HCT116 (cell line): ENCODE measurements around the gene FAM184A. TPM values are rescaled to one million over a fixed set of nuclear protein-coding genes. Genes with fewer than 3 reads are reported as not detected.

Source experiments
- ATAC-seq: fragments of 200-7000 bp; cut with Tn5 transposase; 2 replicates; pipeline ENCODE4 v1.9.1; 2020; ENCODE audit warnings: mild to moderate bottlenecking, moderate library complexity
- BruUV-seq: library from RNA; stranded (reverse); fragments of 400-500 nt; replicated peaks from 2 replicates; lab custom pipeline; 2021; lab: Mats Ljungman, UMichigan
- CTCF ChIA-PET: fragments of 300-600 bp; sonication (Branson Sonifier 250); formaldehyde crosslinking; loops from one replicate; lab custom pipeline; 2021; ENCODE audit warnings: antibody characterized with exemption; lab: Charles Lee
- POLR2A ChIA-PET: fragments of 300-600, 350-600 bp; sonication (Branson Sonifier 250); formaldehyde crosslinking; loops from one replicate; lab custom pipeline; 2021; ENCODE audit warnings: antibody characterized with exemption; lab: Charles Lee
- RAD21 ChIA-PET, 2 experiments: fragments of 300-600 bp; sonication (Branson Sonifier 250); formaldehyde crosslinking; loops; one replicate each; lab custom pipeline; 2023; ENCODE audit warnings: low total read pairs in 2 of 2; ENCODE audit not compliant: uncharacterized antibody in 2 of 2, unreplicated experiment in 2 of 2, low non-redundant PET in 1 of 2; lab: Charles Lee
- DNase-seq: peaks from one replicate; pipeline ENCODE4 v3.0.0-alpha.2; 2010; ENCODE audit warnings: low read depth, low spot score
- H2AFZ ChIP-seq: fragments of 200-600 bp; shearing (Covaris generic), sonication (generic); 2 replicates; pipeline ENCODE4 v1.6.1; 2017; ENCODE audit warnings: low read depth, mixed run types, mixed read lengths, antibody characterized with exemption, low read length; ENCODE audit not compliant: poor library complexity, severe bottlenecking
- H3K27ac ChIP-seq: 2 replicates; pipeline ENCODE4 v1.5.1; 2012; ENCODE audit warnings: low read depth, low read length
- H3K27me3 ChIP-seq: fragments of 200-600 bp; sonication (generic); 2 replicates; pipeline ENCODE4 v1.6.1; 2016; ENCODE audit warnings: mixed run types, low read length, mixed read lengths; ENCODE audit not compliant: insufficient read depth
- H3K36me3 ChIP-seq, 2 experiments: fragments of 200-500 bp in 1 of 2; fragments of 200-600 bp in 1 of 2; sonication (Bioruptor generic) in 1 of 2; sonication (generic) in 1 of 2; 2 replicates each; pipeline versions ENCODE4 v1.5.1 to v1.6.1; 2014 to 2016; ENCODE audit warnings: low read length in 2 of 2, inconsistent platforms in 1 of 2, mixed read lengths in 1 of 2, mixed run types in 1 of 2; ENCODE audit not compliant: insufficient read depth in 2 of 2, control insufficient read depth in 1 of 2
- H3K4me1 ChIP-seq, 2 experiments: fragments of 200-600 bp in 1 of 2; sonication (generic) in 1 of 2; 2 replicates each; pipeline versions ENCODE4 v1.5.1 to v1.6.1; 2012 to 2017; ENCODE audit warnings: low read length in 2 of 2, inconsistent platforms in 1 of 2, mild to moderate bottlenecking in 1 of 2, mixed read lengths in 1 of 2, mixed run types in 1 of 2, moderate library complexity in 1 of 2; ENCODE audit not compliant: insufficient read depth in 2 of 2, control insufficient read depth in 1 of 2
- H3K4me2 ChIP-seq: fragments of 200-600 bp; sonication (generic); 2 replicates; pipeline ENCODE4 v1.6.1; 2017; ENCODE audit warnings: mixed run types, low read length, mixed read lengths
- H3K4me3 ChIP-seq, 2 experiments: fragments of 200-600 bp in 1 of 2; sonication (generic) in 1 of 2; replicated peaks in 1 of 2; 2 replicates each; pipeline ENCODE4 v1.5.1; 2011 to 2016; ENCODE audit warnings: low read length in 2 of 2, control low read depth in 1 of 2, low read depth in 1 of 2, mild to moderate bottlenecking in 1 of 2, mixed read lengths in 1 of 2, mixed run types in 1 of 2
- H3K79me2 ChIP-seq: fragments of 200-600 bp; sonication (generic); 2 replicates; pipeline ENCODE4 v1.6.1; 2017; ENCODE audit warnings: mild to moderate bottlenecking, mixed run types, low read length, moderate library complexity, mixed read lengths; ENCODE audit not compliant: insufficient read depth
- H3K9ac ChIP-seq: fragments of 200-600 bp; sonication (generic); 2 replicates; pipeline ENCODE4 v1.6.1; 2016; ENCODE audit warnings: low read length, mixed read lengths
- H3K9me2 ChIP-seq: fragments of 200-600 bp; sonication (generic), shearing (Covaris generic); 2 replicates; pipeline ENCODE4 v1.6.1; 2017; ENCODE audit warnings: mixed run types, mild to moderate bottlenecking, moderate library complexity; ENCODE audit not compliant: insufficient read depth
- H3K9me3 ChIP-seq, 2 experiments: fragments of 200-500 bp in 1 of 2; fragments of 200-600 bp in 1 of 2; sonication (Bioruptor generic) in 1 of 2; sonication (generic) in 1 of 2; 2 replicates each; pipeline ENCODE4 v1.6.1; 2014 to 2017; ENCODE audit warnings: low read length in 2 of 2, mixed read lengths in 2 of 2, inconsistent platforms in 1 of 2, low read depth in 1 of 2, mild to moderate bottlenecking in 1 of 2, mixed run types in 1 of 2, moderate library complexity in 1 of 2; ENCODE audit not compliant: control insufficient read depth in 1 of 2, insufficient read depth in 1 of 2
- H4K20me1 ChIP-seq: fragments of 200-600 bp; sonication (generic), shearing (Covaris generic); 2 replicates; pipeline ENCODE4 v1.6.1; 2017; ENCODE audit warnings: mixed run types, mild to moderate bottlenecking, moderate library complexity; ENCODE audit not compliant: insufficient read depth
- CBX3 ChIP-seq: IDR thresholded peaks from 2 replicates; pipeline ENCODE4 v1.6.1; 2012; ENCODE audit warnings: low read depth
- CEBPB ChIP-seq: IDR thresholded peaks from 2 replicates; pipeline ENCODE4 v1.6.1; 2012; ENCODE audit warnings: low read depth
- EGR1 ChIP-seq: IDR thresholded peaks from 2 replicates; pipeline ENCODE4 v1.6.1; 2012; ENCODE audit warnings: low read depth
- EZH2phosphoT487 ChIP-seq: fragments of 200-600 bp; IDR thresholded peaks from 2 replicates; pipeline ENCODE4 v1.6.1; 2018; ENCODE audit warnings: antibody characterized with exemption, borderline replicate concordance
- FOSL1 ChIP-seq: IDR thresholded peaks from 2 replicates; pipeline ENCODE4 v1.6.1; 2012; ENCODE audit warnings: low read depth
- POLR2AphosphoS5 ChIP-seq: IDR thresholded peaks from 2 replicates; pipeline ENCODE4 v1.6.1; 2011; ENCODE audit warnings: mild to moderate bottlenecking, low read depth, low read length, moderate library complexity
- RAD21 ChIP-seq: IDR thresholded peaks from 2 replicates; pipeline ENCODE4 v1.6.1; 2012; ENCODE audit warnings: low read depth, mild to moderate bottlenecking
- REST ChIP-seq: IDR thresholded peaks from 2 replicates; pipeline ENCODE4 v1.6.1; 2012; ENCODE audit warnings: low read depth
- SIN3A ChIP-seq: IDR thresholded peaks from 2 replicates; pipeline ENCODE4 v1.6.1; 2012; ENCODE audit warnings: low read depth
- TCF7L2 ChIP-seq: IDR thresholded peaks from 2 replicates; pipeline ENCODE4 v1.7.0; 2011; ENCODE audit warnings: borderline replicate concordance, inconsistent platforms; ENCODE audit not compliant: insufficient read depth, insufficient read length; ENCODE audit errors: extremely low read depth
- ZBTB33 ChIP-seq: IDR thresholded peaks from 2 replicates; pipeline ENCODE4 v1.6.1; 2011; ENCODE audit warnings: mild to moderate bottlenecking, low read length, moderate library complexity; ENCODE audit not compliant: insufficient replicate concordance; ENCODE audit errors: extremely low read depth
- ZFX ChIP-seq: fragments of 450-650 bp; IDR thresholded peaks from 2 replicates; pipeline ENCODE4 v1.6.1; 2017
- ZNF274 ChIP-seq: fragments of 200-500 bp; sonication (Bioruptor generic); IDR thresholded peaks from 2 replicates; pipeline ENCODE4 v1.6.1; 2014; ENCODE audit warnings: mild to moderate bottlenecking, low read depth, low read length, inconsistent platforms
- intact Hi-C: fragments of 100-400 bp; cut with micrococcal nuclease; formaldehyde crosslinking; loops from 2 replicates; pipeline ENCODE4 v1.10.0; 2022
- total RNA-seq: library from RNA; stranded (reverse); gene quantifications from one replicate; pipeline ENCODE4 v1.2.1, GENCODE V29; 2021; ENCODE audit not compliant: unreplicated experiment
- TF ChIP-seq, protein P1 (sequence below): IDR thresholded peaks from 2 replicates; pipeline ENCODE4 v1.6.1; 2012
- TF ChIP-seq, protein P2 (sequence below): IDR thresholded peaks from 2 replicates; pipeline ENCODE4 v1.6.1; 2012
- TF ChIP-seq, protein P3 (sequence below), 3 experiments: fragments of 200-600 bp in 1 of 3; sonication (generic) in 1 of 3; IDR thresholded peaks in 2 of 3; conservative IDR thresholded peaks in 1 of 3; 2 replicates each; pipeline ENCODE4 v1.5.1; 2012 to 2017; ENCODE audit warnings: low read depth in 2 of 3, low read length in 2 of 3, antibody characterized with exemption in 1 of 3, borderline replicate concordance in 1 of 3, control low read depth in 1 of 3, mild to moderate bottlenecking in 1 of 3, mixed read lengths in 1 of 3, mixed run types in 1 of 3, moderate library complexity in 1 of 3; ENCODE audit not compliant: insufficient read depth in 1 of 3

The FAM184A gene
- total RNA-seq, 1 experiment from 2014 or later: 2.4 TPM

DNA sequence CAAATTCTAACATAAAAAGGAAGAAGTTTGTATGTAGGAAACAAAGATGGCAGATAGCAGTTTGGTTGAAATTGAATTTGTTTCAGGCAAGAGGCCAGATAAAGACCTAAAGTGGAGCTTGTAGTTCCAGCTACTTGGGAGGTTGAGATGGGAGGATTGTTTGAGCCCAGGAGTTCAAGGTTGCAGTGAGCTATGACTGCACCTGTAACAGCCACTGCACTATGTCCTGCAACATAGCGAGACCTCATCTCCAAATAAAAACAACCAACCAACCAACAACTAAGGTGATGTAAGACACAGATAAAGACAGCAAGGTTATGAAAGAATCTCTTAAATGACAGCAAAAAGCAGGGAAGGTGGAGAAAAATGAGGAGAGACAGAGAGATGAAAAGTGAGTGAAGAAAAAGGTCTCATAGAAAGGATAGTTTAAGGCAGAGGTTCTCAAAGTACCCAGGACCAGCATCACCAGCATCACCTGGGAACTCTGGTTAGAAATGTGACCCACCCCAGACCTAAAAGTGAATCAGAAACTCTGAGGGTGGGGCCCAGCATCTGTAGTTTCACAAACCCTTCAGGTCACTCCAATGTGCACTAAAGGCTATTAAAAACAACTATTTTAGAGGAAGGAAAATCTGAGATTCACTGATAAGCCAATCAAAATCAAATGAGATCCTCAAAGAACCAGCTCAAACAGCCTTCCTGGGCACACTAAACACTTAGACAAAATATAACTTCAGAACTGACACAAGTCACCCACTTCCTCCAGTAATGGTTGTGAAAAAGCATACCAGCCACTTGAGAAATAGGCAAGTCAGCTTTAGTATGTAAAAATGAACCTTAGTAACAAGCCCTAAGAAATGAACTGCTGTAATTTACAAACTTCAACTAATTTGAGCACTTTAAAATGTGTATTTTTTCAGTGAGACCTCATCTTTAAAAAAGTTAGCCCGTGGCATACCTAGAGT is 57.6 kb downstream of the FAM184A start:
- no peaks in the 10 kb centered on the region for H3K9me2 ChIP-seq
- no peaks in the 10 kb centered on the region for H3K27me3 ChIP-seq
- no peak overlapping the region for H3K27ac ChIP-seq
- no peak overlapping the region for H3K9ac ChIP-seq
- H3K79me2 ChIP-seq: no peaks in the 10 kb centered on the region
- no peaks in the 10 kb centered on the region for H3K9me3 ChIP-seq
- no peaks in the 10 kb centered on the region for H4K20me1 ChIP-seq
- no TSS peak for BruUV-seq
- ATAC-seq (no peak), DNase-seq (no peak)
- no peaks in the 10 kb centered on the region for H3K36me3 ChIP-seq
- intact Hi-C loops: no loop called here
- H3K4me2 ChIP-seq: no peak overlapping the region
- no peak for TF ChIP-seq POLR2AphosphoS5
- no peak for TF ChIP-seq CEBPB
- no peak for TF ChIP-seq EGR1
- no peak for TF ChIP-seq TCF7L2
- no peak for TF ChIP-seq CBX3
- TF ChIP-seq, protein P1, sequence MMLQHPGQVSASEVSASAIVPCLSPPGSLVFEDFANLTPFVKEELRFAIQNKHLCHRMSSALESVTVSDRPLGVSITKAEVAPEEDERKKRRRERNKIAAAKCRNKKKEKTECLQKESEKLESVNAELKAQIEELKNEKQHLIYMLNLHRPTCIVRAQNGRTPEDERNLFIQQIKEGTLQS: no peak
- TF ChIP-seq ZNF274: no peak
- no peak for TF ChIP-seq RAD21
- TF ChIP-seq, protein P2, sequence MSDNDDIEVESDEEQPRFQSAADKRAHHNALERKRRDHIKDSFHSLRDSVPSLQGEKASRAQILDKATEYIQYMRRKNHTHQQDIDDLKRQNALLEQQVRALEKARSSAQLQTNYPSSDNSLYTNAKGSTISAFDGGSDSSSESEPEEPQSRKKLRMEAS: no peak
- TF ChIP-seq FOSL1: no peak
- TF ChIP-seq ZBTB33: no peak
- TF ChIP-seq REST: no peak
- TF ChIP-seq EZH2phosphoT487: no peak
- TF ChIP-seq SIN3A: no peak
- TF ChIP-seq ZFX: no peak
- TF ChIP-seq, protein P3, sequence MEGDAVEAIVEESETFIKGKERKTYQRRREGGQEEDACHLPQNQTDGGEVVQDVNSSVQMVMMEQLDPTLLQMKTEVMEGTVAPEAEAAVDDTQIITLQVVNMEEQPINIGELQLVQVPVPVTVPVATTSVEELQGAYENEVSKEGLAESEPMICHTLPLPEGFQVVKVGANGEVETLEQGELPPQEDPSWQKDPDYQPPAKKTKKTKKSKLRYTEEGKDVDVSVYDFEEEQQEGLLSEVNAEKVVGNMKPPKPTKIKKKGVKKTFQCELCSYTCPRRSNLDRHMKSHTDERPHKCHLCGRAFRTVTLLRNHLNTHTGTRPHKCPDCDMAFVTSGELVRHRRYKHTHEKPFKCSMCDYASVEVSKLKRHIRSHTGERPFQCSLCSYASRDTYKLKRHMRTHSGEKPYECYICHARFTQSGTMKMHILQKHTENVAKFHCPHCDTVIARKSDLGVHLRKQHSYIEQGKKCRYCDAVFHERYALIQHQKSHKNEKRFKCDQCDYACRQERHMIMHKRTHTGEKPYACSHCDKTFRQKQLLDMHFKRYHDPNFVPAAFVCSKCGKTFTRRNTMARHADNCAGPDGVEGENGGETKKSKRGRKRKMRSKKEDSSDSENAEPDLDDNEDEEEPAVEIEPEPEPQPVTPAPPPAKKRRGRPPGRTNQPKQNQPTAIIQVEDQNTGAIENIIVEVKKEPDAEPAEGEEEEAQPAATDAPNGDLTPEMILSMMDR (IDR thresholded peaks at IDR 0.05 in 2 of 3, conservative IDR thresholded peaks at IDR 0.05 in 1 of 3; ENCODE audit: borderline replicate concordance in 1 of 3, insufficient read depth in 1 of 3, low read depth in 2 of 3, low read length in 2 of 3): no peak
- no peak overlapping the region for H3K4me3 ChIP-seq
- H2AFZ ChIP-seq: no peak overlapping the region
- ChIA-PET CTCF (no interaction called here), POLR2A (no interaction called here), RAD21 (no interaction called here)
- H3K4me1 ChIP-seq: no peaks in the 10 kb centered on the region
